SJSA1 (cell line): ENCODE results near the gene TP53. TPM values are rescaled to one million over a fixed set of nuclear protein-coding genes. Genes with fewer than 3 reads are reported as not detected.

ENCODE experiments used
- DNase-seq, 2 experiments: peaks; one replicate each; pipeline ENCODE4 v3.0.0-alpha.2; 2015 to 2020; ENCODE audit warnings: low spot score in 2 of 2, low read depth in 1 of 2
- H3K27ac ChIP-seq: fragments of 250-450 bp; sonication (Bioruptor Pico); 2 replicates; pipeline ENCODE4 v1.5.1; 2020; ENCODE audit warnings: mild to moderate bottlenecking, moderate library complexity
- H3K27me3 ChIP-seq: fragments of 250-450 bp; sonication (Bioruptor Pico); replicated peaks from 2 replicates; pipeline ENCODE4 v1.5.1; 2020; ENCODE audit warnings: mild to moderate bottlenecking, moderate library complexity
- H3K36me3 ChIP-seq: fragments of 250-450 bp; sonication (Bioruptor Pico); 2 replicates; pipeline ENCODE4 v1.5.1; 2020; ENCODE audit warnings: mild to moderate bottlenecking
- H3K4me1 ChIP-seq: fragments of 250-450 bp; sonication (Bioruptor Pico); replicated peaks from 2 replicates; pipeline ENCODE4 v1.6.1; 2021; ENCODE audit warnings: mild to moderate bottlenecking
- H3K4me3 ChIP-seq: fragments of 250-450 bp; sonication (Bioruptor Pico); 2 replicates; pipeline ENCODE4 v1.5.1; 2020; ENCODE audit warnings: mild to moderate bottlenecking
- H3K9me3 ChIP-seq: fragments of 250-450 bp; sonication (Bioruptor Pico); replicated peaks from 2 replicates; pipeline ENCODE4 v1.5.1; 2020; ENCODE audit warnings: mild to moderate bottlenecking
- total RNA-seq: library from RNA; depleted of rRNA; stranded (reverse); fragments of >200 nt; shearing (Covaris generic); gene quantifications from 2 replicates; pipeline ENCODE4 v1.2.3, GENCODE V29; 2014; rRNA removed

The TP53 gene
- total RNA-seq, 1 experiment from 2014 or later, result 40.6 TPM

DNA sequence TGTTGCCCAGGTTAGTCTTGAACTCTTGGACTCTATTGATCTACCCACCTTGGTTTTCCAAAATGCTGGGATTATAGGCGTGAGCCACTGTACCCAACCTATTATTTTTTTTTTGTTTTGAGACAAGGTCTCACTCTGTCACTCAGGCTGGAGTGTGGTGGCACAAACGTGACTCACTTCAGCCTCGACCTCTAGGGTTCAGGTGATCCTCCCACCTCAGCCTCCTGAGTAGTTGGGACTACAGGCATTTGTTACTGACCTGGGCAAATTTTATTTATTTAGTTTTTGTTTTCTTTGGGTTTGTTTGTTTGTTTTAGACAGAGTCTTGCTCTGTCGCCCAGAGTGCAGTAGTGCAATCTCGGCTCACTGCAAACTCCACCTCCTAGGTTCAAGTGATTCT is 63.6 kb downstream of the TP53 start:
- Histone ChIP-seq H3K27ac (no peak overlapping the region), H3K27me3 (no peaks in the 10 kb centered on the region), H3K4me3 (no peak overlapping the region), H3K4me1 (no peaks in the 10 kb centered on the region; the same call in 1 of the 2 replicates), H3K9me3 (no peaks in the 10 kb centered on the region), H3K36me3 (no peaks in the 10 kb centered on the region)
- no peak for DNase-seq

DNA sequence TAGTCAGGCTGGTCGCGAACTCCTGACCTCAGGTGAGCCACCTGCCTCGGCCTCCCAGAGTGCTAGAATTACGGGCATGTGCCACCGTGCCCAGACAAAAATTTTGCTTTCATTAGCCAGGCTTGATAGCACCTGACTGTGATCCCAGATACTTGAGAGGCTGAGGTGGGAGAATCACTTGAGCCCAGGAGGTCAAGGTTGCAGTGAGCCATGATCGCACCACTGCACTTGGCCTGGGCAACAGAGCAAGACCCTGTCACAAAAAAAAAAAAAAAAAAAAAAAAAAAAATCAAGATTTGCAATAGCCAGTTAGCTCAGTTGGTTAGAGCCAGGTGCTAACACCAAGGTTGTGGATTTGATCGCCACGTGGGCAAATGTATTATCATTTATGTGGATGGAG is 66.5 kb downstream of the TP53 start:
- no peak overlapping the region for H3K27ac ChIP-seq
- no peaks in the 10 kb centered on the region for H3K4me1 ChIP-seq
- DNase-seq, result no peak
- H3K36me3 ChIP-seq, result no peaks in the 10 kb centered on the region
- no peaks in the 10 kb centered on the region for H3K9me3 ChIP-seq
- H3K27me3 ChIP-seq, result no peaks in the 10 kb centered on the region
- H3K4me3 ChIP-seq, result no peak overlapping the region

GRCh38 chr17:7618608-7619007 is 68.7 kb downstream of the TP53 start:
- Histone ChIP-seq H3K4me1 (peaks cover 3% of the 10 kb centered on the region), H3K27me3 (no peaks in the 10 kb centered on the region), H3K4me3 (no peak overlapping the region), H3K9me3 (no peaks in the 10 kb centered on the region), H3K27ac (no peak overlapping the region), H3K36me3 (no peaks in the 10 kb centered on the region)
- DNase-seq, result no peak

Other genes with a start within 250 kb of the TP53 start
- not detected in 2 replicates for gene FGF11, start 248.0 kb downstream of the TP53 start, total RNA-seq
- 3.9 and 14.7 TPM in 2 replicates for gene CHRNB1, start 242.4 kb downstream of the TP53 start, total RNA-seq
- 13.8 and 19.9 TPM in 2 replicates for gene ZBTB4, start 207.9 kb downstream of the TP53 start, total RNA-seq
- gene SLC35G6, start 206.0 kb downstream of the TP53 start, total RNA-seq, result not detected in 2 replicates
- 17.5 and 29.3 TPM in 2 replicates for gene POLR2A, start 203.1 kb downstream of the TP53 start, total RNA-seq
- 5.9 and 22.8 TPM in 2 replicates for gene TNFSF12, start 138.4 kb downstream of the TP53 start, total RNA-seq
- 0.56 and 1.3 TPM in 2 replicates for gene TNFSF13, start 128.7 kb downstream of the TP53 start, total RNA-seq
- gene SENP3, start 125.6 kb downstream of the TP53 start, total RNA-seq, result 74.9 and 101 TPM in 2 replicates
- gene CD68, start 107.9 kb downstream of the TP53 start, total RNA-seq, result 0.31 and 5.2 TPM in 2 replicates
- 166 and 213 TPM in 2 replicates for gene MPDU1, start 103.6 kb downstream of the TP53 start, total RNA-seq
- not detected in 2 replicates for gene SOX15, start 97.4 kb downstream of the TP53 start, total RNA-seq
- 39.6 and 49.5 TPM in 2 replicates for gene FXR2, start 72.6 kb downstream of the TP53 start, total RNA-seq
- gene SAT2, start 59.7 kb downstream of the TP53 start, total RNA-seq, result 28.1 and 40.1 TPM in 2 replicates
- not detected in 2 replicates for gene SHBG, start 57.4 kb downstream of the TP53 start, total RNA-seq
- gene ATP1B2, start 36.6 kb downstream of the TP53 start, total RNA-seq, result not detected in 2 replicates
- gene WRAP53, start 987 bp upstream of the TP53 start, total RNA-seq, result 13.8 and 14.2 TPM in 2 replicates
- gene EFNB3, start 17.7 kb upstream of the TP53 start, total RNA-seq, result not detected in 2 replicates
- gene DNAH2, start 30.3 kb upstream of the TP53 start, total RNA-seq, result not detected in 2 replicates
- gene KDM6B, start 146.7 kb upstream of the TP53 start, total RNA-seq, result 0.34 and 0.85 TPM in 2 replicates
- not detected in 2 replicates for gene TMEM88, start 167.6 kb upstream of the TP53 start, total RNA-seq
- 90.7 and 148 TPM in 2 replicates for gene NAA38, start 170.1 kb upstream of the TP53 start, total RNA-seq
- 2.6 and 2.8 TPM in 2 replicates for gene CYB5D1, start 170.5 kb upstream of the TP53 start, total RNA-seq
- gene CHD3, start 201.3 kb upstream of the TP53 start, total RNA-seq, result 58.3 and 101 TPM in 2 replicates
- 0.42 TPM in 1 of 2 replicates, not detected in the other for gene RNF227, start 228.8 kb upstream of the TP53 start, total RNA-seq
- gene KCNAB3, start 242.4 kb upstream of the TP53 start, total RNA-seq, result 0.45 and 2.7 TPM in 2 replicates
- gene TRAPPC1, start 244.5 kb upstream of the TP53 start, total RNA-seq, result 30.3 and 48.4 TPM in 2 replicates
- gene CNTROB, start 244.7 kb upstream of the TP53 start, total RNA-seq, result 30.9 and 41.4 TPM in 2 replicates